Measurements from ENCODE around the gene RNPEP.

RNPEP gene

DNA sequence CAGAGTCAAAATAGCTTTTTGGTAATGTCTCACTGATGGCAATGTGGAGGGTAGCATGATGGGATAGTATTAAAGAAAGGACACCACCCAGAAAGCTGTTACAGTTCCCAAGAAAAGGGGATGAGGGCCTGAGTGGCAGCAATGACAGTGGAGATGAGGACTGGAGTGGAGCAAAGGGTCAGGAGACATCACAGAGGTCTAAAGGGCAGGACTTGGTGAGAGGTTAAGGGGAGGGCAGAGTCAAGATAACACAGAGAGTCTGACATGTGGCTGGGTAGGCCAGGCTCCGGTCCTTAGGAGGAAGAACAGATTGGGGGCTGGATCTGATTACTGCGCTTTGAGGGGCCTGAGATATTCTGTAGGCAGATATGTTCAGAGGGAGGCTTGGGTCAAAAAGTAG lies 47.3 kb downstream of the RNPEP start:
- H3K18ac ChIP-seq (ENCODE audit: low read length) = no peak overlapping the region
- no peak overlapping the region for H3K9ac ChIP-seq (ENCODE audit: low read depth, low read length, poor library complexity)
- no peak overlapping the region for H2BK5ac ChIP-seq (ENCODE audit: low read length)
- H3K79me1 ChIP-seq (ENCODE audit: low read depth, low read length) = no peaks in the 10 kb centered on the region
- H4K8ac ChIP-seq (ENCODE audit: low read depth, low read length) = no peak overlapping the region
- H2AK5ac ChIP-seq (ENCODE audit: low read depth, low read length) = no peak overlapping the region
- H3K4me1 ChIP-seq (ENCODE audit: control insufficient read depth in 2 of 2, insufficient read depth in 1 of 2, low read depth in 1 of 2, low read length in 2 of 2) = peaks cover 0 to 5% of the 10 kb centered on the region in 2 donors
- no peaks in the 10 kb centered on the region for H3K9me3 ChIP-seq (replicated peaks in 1 of 2; ENCODE audit: control insufficient read depth in 2 of 2, insufficient read depth in 1 of 2, low read depth in 1 of 2, low read length in 2 of 2)
- no peak overlapping the region for H2BK120ac ChIP-seq (ENCODE audit: low read depth, low read length)
- no peak overlapping the region for H4K91ac ChIP-seq (ENCODE audit: low read depth, low read length, poor library complexity)
- peaks cover 0 to 7% (median 0%) of the 10 kb centered on the region in 3 experiments for H3K27me3 ChIP-seq (ENCODE audit: control insufficient read depth in 3 of 3, insufficient read depth in 3 of 3, low read depth in 1 of 3, low read length in 3 of 3)
- H2AFZ ChIP-seq (ENCODE audit: low read length) = no peak overlapping the region
- no peak overlapping the region for H3K27ac ChIP-seq (replicated peaks; ENCODE audit: low read length)
- DNase-seq (ENCODE audit: low spot score) = no peak
- no peak overlapping the region for H3K4ac ChIP-seq (ENCODE audit: low read length)
- no peak overlapping the region for H3K4me3 ChIP-seq (ENCODE audit: low read length in 2 of 2)
- no peak overlapping the region for H3K23ac ChIP-seq (ENCODE audit: low read depth, low read length, poor library complexity)
- no peak overlapping the region for H3K14ac ChIP-seq (ENCODE audit: low read length)
- WGBS, 2 donors (ENCODE audit: extremely low coverage in 2 of 2, insufficient read length in 2 of 2, insufficient replicate concordance in 1 of 2) = no CpG with 5 or more reads among the region's 2 CpGs
- no peak overlapping the region for H2BK12ac ChIP-seq (ENCODE audit: low read length)
- no peak overlapping the region for H3K4me2 ChIP-seq (ENCODE audit: insufficient read depth, low read length, poor library complexity, severe bottlenecking)
- H2BK15ac ChIP-seq (ENCODE audit: low read length) = peak overlapping the region; percentile 28
- no peaks in the 10 kb centered on the region for H3K36me3 ChIP-seq (replicated peaks in 1 of 2; ENCODE audit: control insufficient read depth in 2 of 2, insufficient read depth in 2 of 2, low read length in 2 of 2)

DNA sequence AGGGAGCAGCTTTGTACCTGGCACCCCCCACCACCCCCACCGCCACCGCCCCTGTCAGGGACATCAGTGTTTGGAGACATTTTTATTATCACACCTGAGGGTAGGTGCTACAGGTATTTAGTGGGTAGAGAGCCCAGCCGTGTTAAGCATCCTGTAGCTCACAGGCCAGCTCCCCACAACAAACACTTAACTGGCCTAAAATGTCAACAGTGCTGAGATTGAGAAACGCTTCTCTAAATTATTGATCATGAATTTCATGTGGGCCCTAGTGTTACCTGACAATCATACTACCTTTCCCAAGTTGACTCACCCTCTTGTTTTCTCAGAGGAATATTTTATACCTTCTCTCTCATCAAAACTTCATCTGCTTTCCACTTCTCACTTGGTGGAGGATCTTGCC lies 49.3 kb downstream of the RNPEP start:
- Histone ChIP-seq H2BK12ac (ENCODE audit: low read length) (no peak overlapping the region), H3K9ac (ENCODE audit: low read depth, low read length, poor library complexity) (no peak overlapping the region), H3K14ac (ENCODE audit: low read length) (no peak overlapping the region), H4K8ac (ENCODE audit: low read depth, low read length) (no peak overlapping the region), H3K27ac (replicated peaks; ENCODE audit: low read length) (no peak overlapping the region), H3K4me1 (ENCODE audit: control insufficient read depth in 2 of 2, insufficient read depth in 1 of 2, low read depth in 1 of 2, low read length in 2 of 2) (peaks cover 0 to 8% of the 10 kb centered on the region in 2 donors), H3K9me3 (replicated peaks in 1 of 2; ENCODE audit: control insufficient read depth in 2 of 2, insufficient read depth in 1 of 2, low read depth in 1 of 2, low read length in 2 of 2) (no peaks in the 10 kb centered on the region), H2BK15ac (ENCODE audit: low read length) (no peak overlapping the region), H2AK5ac (ENCODE audit: low read depth, low read length) (no peak overlapping the region), H3K4me3 (ENCODE audit: low read length in 2 of 2) (no peak overlapping the region), H2BK5ac (ENCODE audit: low read length) (no peak overlapping the region), H3K23ac (ENCODE audit: low read depth, low read length, poor library complexity) (no peak overlapping the region), H2AFZ (ENCODE audit: low read length) (no peak overlapping the region), H2BK120ac (ENCODE audit: low read depth, low read length) (no peak overlapping the region), H3K27me3 (ENCODE audit: control insufficient read depth in 3 of 3, insufficient read depth in 3 of 3, low read depth in 1 of 3, low read length in 3 of 3) (peaks cover 0 to 7% (median 0%) of the 10 kb centered on the region in 3 experiments), H3K18ac (ENCODE audit: low read length) (no peak overlapping the region), H3K4me2 (ENCODE audit: insufficient read depth, low read length, poor library complexity, severe bottlenecking) (no peak overlapping the region), H3K4ac (ENCODE audit: low read length) (no peak overlapping the region), H3K36me3 (replicated peaks in 1 of 2; ENCODE audit: control insufficient read depth in 2 of 2, insufficient read depth in 2 of 2, low read length in 2 of 2) (no peaks in the 10 kb centered on the region), H4K91ac (ENCODE audit: low read depth, low read length, poor library complexity) (no peak overlapping the region), H3K79me1 (ENCODE audit: low read depth, low read length) (no peaks in the 10 kb centered on the region)
- WGBS, 2 donors (ENCODE audit: extremely low coverage in 2 of 2, insufficient read length in 2 of 2, insufficient replicate concordance in 1 of 2) = no CpG with 5 or more reads among the region's 4 CpGs
- DNase-seq (ENCODE audit: low spot score) = no peak

DNA sequence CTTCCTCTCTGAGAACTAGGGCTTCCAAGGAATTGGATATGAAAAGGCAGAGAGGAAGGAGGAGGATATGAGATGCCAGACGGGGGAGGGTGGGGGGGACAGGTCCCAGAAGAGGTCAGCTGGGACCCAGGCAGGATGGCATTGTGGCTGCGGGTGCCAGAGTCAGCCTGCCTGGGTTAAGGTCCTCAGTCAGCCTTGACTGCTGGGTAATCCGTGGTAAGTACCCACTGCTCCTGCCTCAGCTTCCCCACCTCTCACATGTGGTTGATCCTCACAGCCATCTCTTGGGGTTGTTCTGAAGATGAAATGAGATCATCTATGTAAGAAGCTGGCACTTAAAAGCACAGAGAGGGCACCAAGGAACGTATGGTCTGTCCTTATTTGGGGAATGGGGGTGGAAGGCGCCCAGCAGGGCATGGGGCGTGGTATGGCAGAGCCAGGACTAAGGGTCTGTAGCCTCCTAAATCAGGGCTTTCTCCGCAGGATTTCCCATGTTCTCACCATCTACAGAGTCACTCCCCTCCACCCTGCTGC lies 51.8 kb downstream of the RNPEP start:
- H3K23ac ChIP-seq (ENCODE audit: low read depth, low read length, poor library complexity) = no peak overlapping the region
- H3K27me3 ChIP-seq (ENCODE audit: control insufficient read depth in 3 of 3, insufficient read depth in 3 of 3, low read depth in 1 of 3, low read length in 3 of 3) = peaks cover 0 to 7% (median 0%) of the 10 kb centered on the region in 3 experiments
- H3K18ac ChIP-seq (ENCODE audit: low read length) = peak overlapping the region; percentile 72
- no peak overlapping the region for H4K8ac ChIP-seq (ENCODE audit: low read depth, low read length)
- no CpG with 5 or more reads among the region's 7 CpGs for WGBS, 2 donors (ENCODE audit: extremely low coverage in 2 of 2, insufficient read length in 2 of 2, insufficient replicate concordance in 1 of 2)
- H3K27ac ChIP-seq (replicated peaks; ENCODE audit: low read length) = no peak overlapping the region
- H3K4me3 ChIP-seq (ENCODE audit: low read length in 2 of 2) = no peak overlapping the region
- no peak overlapping the region for H3K9ac ChIP-seq (ENCODE audit: low read depth, low read length, poor library complexity)
- no peak overlapping the region for H2AFZ ChIP-seq (ENCODE audit: low read length)
- no peak overlapping the region for H3K4ac ChIP-seq (ENCODE audit: low read length)
- DNase-seq (ENCODE audit: low spot score) = no peak
- H3K79me1 ChIP-seq (ENCODE audit: low read depth, low read length) = no peaks in the 10 kb centered on the region
- no peak overlapping the region for H2BK12ac ChIP-seq (ENCODE audit: low read length)
- H3K4me1 ChIP-seq (ENCODE audit: control insufficient read depth in 2 of 2, insufficient read depth in 1 of 2, low read depth in 1 of 2, low read length in 2 of 2) = peaks cover 0 to 8% of the 10 kb centered on the region in 2 donors
- H2BK15ac ChIP-seq (ENCODE audit: low read length) = peak overlapping the region; percentile 35
- no peaks in the 10 kb centered on the region for H3K9me3 ChIP-seq (replicated peaks in 1 of 2; ENCODE audit: control insufficient read depth in 2 of 2, insufficient read depth in 1 of 2, low read depth in 1 of 2, low read length in 2 of 2)
- no peak overlapping the region for H2BK120ac ChIP-seq (ENCODE audit: low read depth, low read length)
- H2AK5ac ChIP-seq (ENCODE audit: low read depth, low read length) = peak overlapping the region; percentile 22
- no peak overlapping the region for H2BK5ac ChIP-seq (ENCODE audit: low read length)
- H4K91ac ChIP-seq (ENCODE audit: low read depth, low read length, poor library complexity) = no peak overlapping the region
- H3K36me3 ChIP-seq (replicated peaks in 1 of 2; ENCODE audit: control insufficient read depth in 2 of 2, insufficient read depth in 2 of 2, low read length in 2 of 2) = no peaks in the 10 kb centered on the region
- H3K14ac ChIP-seq (ENCODE audit: low read length) = no peak overlapping the region
- no peak overlapping the region for H3K4me2 ChIP-seq (ENCODE audit: insufficient read depth, low read length, poor library complexity, severe bottlenecking)

DNA sequence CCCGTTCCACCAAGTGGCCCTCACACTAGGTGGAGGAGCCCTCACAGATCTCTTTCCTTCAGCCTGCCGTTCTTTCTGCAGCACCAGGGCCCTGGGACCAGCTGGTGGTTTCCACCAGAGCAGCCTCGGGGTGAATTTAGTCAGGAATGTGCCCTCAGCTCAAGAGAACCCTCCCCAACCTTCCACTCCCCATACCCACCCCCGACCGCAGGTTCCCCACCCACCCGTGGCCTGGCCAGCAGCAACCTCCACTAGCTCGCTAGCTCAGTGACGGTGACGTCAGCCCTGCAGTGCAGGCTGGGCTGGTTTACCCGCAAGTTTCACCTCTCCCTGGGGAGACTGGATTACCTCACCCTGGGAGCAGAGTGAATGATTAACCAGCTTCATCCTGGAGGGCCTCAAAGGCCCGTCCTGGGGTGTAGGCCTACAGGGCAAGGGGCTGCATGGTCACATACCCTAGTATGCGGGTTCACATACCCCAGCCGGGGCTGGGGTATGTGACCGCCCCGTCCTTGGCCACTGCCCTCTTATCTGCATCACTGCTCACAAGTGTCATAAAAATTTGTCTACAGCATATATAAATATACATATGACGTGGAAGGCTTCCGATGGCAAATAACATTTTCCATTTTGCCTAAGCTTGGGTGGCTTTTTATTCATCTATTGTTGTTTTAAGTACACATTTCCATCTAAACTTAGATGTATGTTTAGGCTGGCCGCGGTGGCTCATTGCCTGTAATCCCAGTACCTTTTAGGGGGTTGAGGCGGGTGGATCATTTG lies 52.4 kb downstream of the RNPEP start:
- Histone ChIP-seq H3K18ac (ENCODE audit: low read length) (peak overlapping the region; percentile 72), H2BK15ac (ENCODE audit: low read length) (peak overlapping the region; percentile 35), H3K27ac (replicated peaks; ENCODE audit: low read length) (no peak overlapping the region), H3K79me1 (ENCODE audit: low read depth, low read length) (no peaks in the 10 kb centered on the region), H2AFZ (ENCODE audit: low read length) (no peak overlapping the region), H3K4me1 (ENCODE audit: control insufficient read depth in 2 of 2, insufficient read depth in 1 of 2, low read depth in 1 of 2, low read length in 2 of 2) (peaks cover 0 to 8% of the 10 kb centered on the region in 2 donors), H3K36me3 (replicated peaks in 1 of 2; ENCODE audit: control insufficient read depth in 2 of 2, insufficient read depth in 2 of 2, low read length in 2 of 2) (no peaks in the 10 kb centered on the region), H3K14ac (ENCODE audit: low read length) (no peak overlapping the region), H3K27me3 (ENCODE audit: control insufficient read depth in 3 of 3, insufficient read depth in 3 of 3, low read depth in 1 of 3, low read length in 3 of 3) (peaks cover 0 to 7% (median 0%) of the 10 kb centered on the region in 3 experiments), H3K9ac (ENCODE audit: low read depth, low read length, poor library complexity) (no peak overlapping the region), H2BK5ac (ENCODE audit: low read length) (no peak overlapping the region), H4K8ac (ENCODE audit: low read depth, low read length) (no peak overlapping the region), H3K4ac (ENCODE audit: low read length) (no peak overlapping the region), H2AK5ac (ENCODE audit: low read depth, low read length) (peak overlapping the region; percentile 22), H3K23ac (ENCODE audit: low read depth, low read length, poor library complexity) (no peak overlapping the region), H2BK120ac (ENCODE audit: low read depth, low read length) (no peak overlapping the region), H3K9me3 (replicated peaks in 1 of 2; ENCODE audit: control insufficient read depth in 2 of 2, insufficient read depth in 1 of 2, low read depth in 1 of 2, low read length in 2 of 2) (no peaks in the 10 kb centered on the region), H3K4me3 (ENCODE audit: low read length in 2 of 2) (no peak overlapping the region), H3K4me2 (ENCODE audit: insufficient read depth, low read length, poor library complexity, severe bottlenecking) (no peak overlapping the region), H4K91ac (ENCODE audit: low read depth, low read length, poor library complexity) (no peak overlapping the region), H2BK12ac (ENCODE audit: low read length) (no peak overlapping the region)
- no CpG with 5 or more reads among the region's 20 CpGs for WGBS, 2 donors (ENCODE audit: extremely low coverage in 2 of 2, insufficient read length in 2 of 2, insufficient replicate concordance in 1 of 2)
- no peak for DNase-seq (ENCODE audit: low spot score)

Data from neuronal stem cell (in vitro differentiated cells).